ENCODE data around the gene UXT. TPM values are rescaled to one million over a fixed set of nuclear protein-coding genes. Genes with fewer than 3 reads are reported as not detected.

Gene UXT
- total RNA-seq, 1 experiment from 2014 or later: 129 TPM

DNA sequence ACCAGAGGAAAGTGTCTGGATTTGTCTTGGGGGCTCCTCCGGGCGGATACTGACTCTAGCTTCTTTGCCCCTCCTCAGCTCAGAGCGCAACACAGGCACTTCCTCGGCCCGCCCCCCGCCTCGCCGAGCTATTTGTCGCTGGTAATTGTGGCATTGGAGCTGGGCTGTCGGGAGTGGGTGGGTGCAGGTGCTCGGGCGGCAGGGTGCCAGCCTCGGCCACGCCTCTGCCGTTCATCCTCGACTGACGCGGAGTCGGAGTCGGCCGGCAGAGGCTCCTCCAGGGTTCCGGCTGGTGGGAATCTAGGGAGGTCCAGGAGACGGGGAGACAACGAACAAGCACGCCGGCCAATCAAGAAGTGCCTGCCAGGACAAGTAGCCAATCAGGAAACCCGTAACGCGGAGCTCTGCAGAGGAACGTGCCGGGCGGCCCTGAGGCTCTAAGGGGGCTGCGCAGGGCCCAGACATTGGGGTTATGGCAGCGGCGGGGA is 35.4 kb downstream of the UXT start:
- in situ Hi-C loops (cut with HindIII; ENCODE audit: low pct_unique_long_range_greater_than_20kb, low sequenced_read_pairs): no loop called here
- no peaks in the 10 kb centered on the region for H3K4me1 ChIP-seq (ENCODE audit: control insufficient read depth, insufficient read depth, low read length)
- POLR2A ChIA-PET: interaction anchor here (0.6 kb wide), 1 partner anchor 494 kb away, joined by 3 read pairs; no protein-coding TSS in a partner anchor
- H3K36me3 ChIP-seq (ENCODE audit: control insufficient read depth, insufficient read depth, low read length): no peaks in the 10 kb centered on the region
- BruUV-seq (replicated peaks): no TSS peak
- TF ChIP-seq TCF7L2 (IDR thresholded peaks at IDR 0.05; ENCODE audit: low read depth, low read length) (no peak), REST (IDR thresholded peaks at IDR 0.05; ENCODE audit: insufficient read depth in 1 of 2, low read depth in 2 of 2, low read length in 1 of 2) (no peak), POLR2AphosphoS5 (IDR thresholded peaks at IDR 0.05; ENCODE audit: low read depth, low read length) (no peak), SIN3A (IDR thresholded peaks at IDR 0.05; ENCODE audit: borderline replicate concordance, insufficient read depth, low read depth, low read length) (no peak)
- TF ChIP-seq, protein P1, sequence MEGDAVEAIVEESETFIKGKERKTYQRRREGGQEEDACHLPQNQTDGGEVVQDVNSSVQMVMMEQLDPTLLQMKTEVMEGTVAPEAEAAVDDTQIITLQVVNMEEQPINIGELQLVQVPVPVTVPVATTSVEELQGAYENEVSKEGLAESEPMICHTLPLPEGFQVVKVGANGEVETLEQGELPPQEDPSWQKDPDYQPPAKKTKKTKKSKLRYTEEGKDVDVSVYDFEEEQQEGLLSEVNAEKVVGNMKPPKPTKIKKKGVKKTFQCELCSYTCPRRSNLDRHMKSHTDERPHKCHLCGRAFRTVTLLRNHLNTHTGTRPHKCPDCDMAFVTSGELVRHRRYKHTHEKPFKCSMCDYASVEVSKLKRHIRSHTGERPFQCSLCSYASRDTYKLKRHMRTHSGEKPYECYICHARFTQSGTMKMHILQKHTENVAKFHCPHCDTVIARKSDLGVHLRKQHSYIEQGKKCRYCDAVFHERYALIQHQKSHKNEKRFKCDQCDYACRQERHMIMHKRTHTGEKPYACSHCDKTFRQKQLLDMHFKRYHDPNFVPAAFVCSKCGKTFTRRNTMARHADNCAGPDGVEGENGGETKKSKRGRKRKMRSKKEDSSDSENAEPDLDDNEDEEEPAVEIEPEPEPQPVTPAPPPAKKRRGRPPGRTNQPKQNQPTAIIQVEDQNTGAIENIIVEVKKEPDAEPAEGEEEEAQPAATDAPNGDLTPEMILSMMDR (IDR thresholded peaks at IDR 0.05): no peak
- ATAC-seq: peak; percentile 89
- H3K9me3 ChIP-seq (ENCODE audit: control insufficient read depth, insufficient read depth, low read depth, low read length): no peaks in the 10 kb centered on the region
- no peaks in the 10 kb centered on the region; the same call in 1 of the 2 replicates for H3K27me3 ChIP-seq (ENCODE audit: control insufficient read depth, insufficient read depth, low read length)
- no peak for DNase-seq (ENCODE audit: low read depth, low spot score)
- peak overlapping the region; percentile 41 to 53 for H3K4me3 ChIP-seq (ENCODE audit: low read depth in 2 of 2, low read length in 2 of 2)
- CTCF ChIA-PET: no interaction called here
- no peak overlapping the region for H3K27ac ChIP-seq (ENCODE audit: low read length)
- intact Hi-C loops (cut with micrococcal nuclease; ENCODE audit: unreplicated experiment): no loop called here

GRCh38 chrX:47621851-47622250 is 37.1 kb downstream of the UXT start:
- Histone ChIP-seq H3K27ac (ENCODE audit: low read length) (no peak overlapping the region), H3K27me3 (ENCODE audit: control insufficient read depth, insufficient read depth, low read length) (no peaks in the 10 kb centered on the region; the same call in 1 of the 2 replicates), H3K4me1 (ENCODE audit: control insufficient read depth, insufficient read depth, low read length) (no peaks in the 10 kb centered on the region), H3K9me3 (ENCODE audit: control insufficient read depth, insufficient read depth, low read depth, low read length) (no peaks in the 10 kb centered on the region), H3K4me3 (ENCODE audit: low read depth in 2 of 2, low read length in 2 of 2) (no peak overlapping the region), H3K36me3 (ENCODE audit: control insufficient read depth, insufficient read depth, low read length) (no peaks in the 10 kb centered on the region)
- BruUV-seq (replicated peaks): no TSS peak
- no peak for DNase-seq (ENCODE audit: low read depth, low spot score)
- no peak for ATAC-seq
- ChIA-PET POLR2A (no interaction called here), CTCF (no interaction called here)
- intact Hi-C loops (cut with micrococcal nuclease; ENCODE audit: unreplicated experiment) (no loop called here), in situ Hi-C loops (cut with HindIII; ENCODE audit: low pct_unique_long_range_greater_than_20kb, low sequenced_read_pairs) (no loop called here)
- TF ChIP-seq POLR2AphosphoS5 (IDR thresholded peaks at IDR 0.05; ENCODE audit: low read depth, low read length) (no peak), TCF7L2 (IDR thresholded peaks at IDR 0.05; ENCODE audit: low read depth, low read length) (no peak), REST (IDR thresholded peaks at IDR 0.05; ENCODE audit: insufficient read depth in 1 of 2, low read depth in 2 of 2, low read length in 1 of 2) (no peak), SIN3A (IDR thresholded peaks at IDR 0.05; ENCODE audit: borderline replicate concordance, insufficient read depth, low read depth, low read length) (no peak)
- TF ChIP-seq, protein P1 (IDR thresholded peaks at IDR 0.05): no peak

All from Panc1 (cell line).